SKM-1 (cell line): ENCODE measurements around the gene RAD51B.

Experiments
- DNase-seq: peaks from one replicate; lab custom pipeline; 2025; ENCODE audit not compliant: unreplicated experiment; lab: John Stamatoyannopoulos, UW

RAD51B gene

DNA sequence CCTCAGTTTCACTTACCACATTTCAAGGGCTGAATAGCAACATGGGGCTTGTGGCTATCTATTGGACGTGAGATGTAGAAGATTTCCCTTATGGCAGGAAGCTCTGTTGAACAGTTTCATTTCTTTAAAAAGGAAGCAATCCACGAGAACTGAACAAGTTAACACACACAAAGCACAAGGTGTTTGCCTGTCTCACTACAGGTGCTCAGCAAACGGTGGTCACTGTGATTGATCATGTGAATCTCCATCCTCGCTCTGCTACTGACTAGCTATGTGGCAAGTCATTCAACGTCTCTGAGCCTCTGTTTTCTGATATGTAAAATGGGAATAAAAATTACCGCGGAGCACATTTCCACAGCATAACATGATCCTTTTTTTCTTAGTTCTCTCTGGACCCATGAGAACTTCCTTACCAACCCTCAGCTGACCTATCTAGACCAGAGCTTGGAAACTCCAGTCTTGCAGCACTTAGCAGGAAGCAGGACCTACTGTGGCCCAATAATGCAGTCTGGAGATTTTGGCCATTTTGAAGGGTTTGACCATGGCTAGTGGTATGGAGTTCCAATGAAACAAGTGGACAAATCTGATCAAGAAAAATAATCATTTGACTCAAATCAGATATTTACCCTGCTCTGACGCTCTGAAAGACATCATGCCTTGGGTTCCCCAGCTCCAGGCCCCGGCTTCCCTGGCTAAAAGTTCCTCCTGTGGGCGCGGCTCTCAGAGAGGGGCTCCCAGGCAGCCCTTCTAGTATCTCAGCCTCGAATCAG lies 694.4 kb downstream of the RAD51B start:
- DNase-seq: no peak

DNA sequence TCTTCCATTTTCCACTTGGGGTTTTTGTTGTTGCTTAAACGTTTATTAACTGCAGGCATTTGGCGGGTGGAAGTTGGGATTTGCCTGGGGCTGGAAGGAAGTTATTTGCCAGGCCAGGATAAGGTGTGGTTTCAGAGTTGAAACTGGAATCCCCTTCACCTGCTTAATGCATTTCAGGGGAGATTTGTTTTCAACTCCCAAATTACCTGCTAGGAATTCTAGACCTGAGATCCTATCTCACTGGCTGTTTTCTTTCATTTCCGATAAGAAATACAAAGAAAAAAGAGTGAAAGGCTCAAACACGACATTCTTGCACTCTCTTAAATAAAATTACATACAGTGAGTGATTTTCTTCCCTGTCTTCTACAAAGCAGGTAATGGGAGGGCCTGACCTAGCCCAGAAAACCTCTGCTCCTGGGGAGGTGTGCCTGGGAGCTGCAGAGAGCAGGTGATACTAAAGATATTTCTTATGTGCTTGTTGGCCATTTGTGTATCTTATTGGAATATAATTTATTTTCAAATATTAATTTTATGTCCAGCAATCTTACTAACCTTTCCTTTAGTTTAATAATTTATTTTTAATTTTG lies 695.1 kb downstream of the RAD51B start:
- DNase-seq: no peak

DNA sequence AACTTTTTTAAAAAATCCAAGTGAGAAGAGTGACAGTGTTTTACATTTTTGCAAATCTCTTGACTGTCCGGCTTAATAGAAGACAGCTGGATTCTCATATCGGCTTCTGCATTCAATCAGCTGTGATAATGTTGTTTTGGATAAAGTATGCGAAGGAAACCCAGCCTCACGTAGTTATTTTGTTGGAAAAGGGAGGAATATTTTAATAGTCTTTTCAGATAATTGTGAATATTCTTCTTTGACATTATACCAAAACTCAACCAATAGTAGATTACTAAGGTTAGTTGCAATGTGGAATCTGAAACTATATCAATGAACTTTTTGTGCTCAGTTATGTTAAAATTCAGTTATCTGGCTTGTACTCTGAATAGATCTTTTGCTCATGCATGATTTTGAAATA lies 696.8 kb downstream of the RAD51B start:
- DNase-seq: no peak

DNA sequence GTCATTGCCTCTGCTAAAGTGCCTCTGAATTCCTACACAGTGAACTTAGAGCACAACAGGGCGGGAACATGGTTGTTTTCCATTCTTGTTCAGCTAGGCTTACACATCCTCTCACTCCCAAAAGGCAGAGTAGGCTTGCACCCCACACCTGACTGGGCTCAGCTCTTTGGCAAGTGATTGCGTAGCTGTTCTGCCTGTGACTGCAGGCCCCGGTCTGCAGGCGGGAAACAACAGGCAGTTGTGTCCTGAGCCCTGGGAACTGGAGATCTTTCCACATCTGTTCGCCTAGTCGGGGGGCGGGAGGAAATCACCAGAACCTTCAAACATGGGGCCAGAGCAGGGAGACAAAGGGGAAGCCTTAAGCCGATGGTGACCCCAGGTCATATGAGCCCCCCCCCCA lies 698.6 kb downstream of the RAD51B start:
- DNase-seq: no peak

DNA sequence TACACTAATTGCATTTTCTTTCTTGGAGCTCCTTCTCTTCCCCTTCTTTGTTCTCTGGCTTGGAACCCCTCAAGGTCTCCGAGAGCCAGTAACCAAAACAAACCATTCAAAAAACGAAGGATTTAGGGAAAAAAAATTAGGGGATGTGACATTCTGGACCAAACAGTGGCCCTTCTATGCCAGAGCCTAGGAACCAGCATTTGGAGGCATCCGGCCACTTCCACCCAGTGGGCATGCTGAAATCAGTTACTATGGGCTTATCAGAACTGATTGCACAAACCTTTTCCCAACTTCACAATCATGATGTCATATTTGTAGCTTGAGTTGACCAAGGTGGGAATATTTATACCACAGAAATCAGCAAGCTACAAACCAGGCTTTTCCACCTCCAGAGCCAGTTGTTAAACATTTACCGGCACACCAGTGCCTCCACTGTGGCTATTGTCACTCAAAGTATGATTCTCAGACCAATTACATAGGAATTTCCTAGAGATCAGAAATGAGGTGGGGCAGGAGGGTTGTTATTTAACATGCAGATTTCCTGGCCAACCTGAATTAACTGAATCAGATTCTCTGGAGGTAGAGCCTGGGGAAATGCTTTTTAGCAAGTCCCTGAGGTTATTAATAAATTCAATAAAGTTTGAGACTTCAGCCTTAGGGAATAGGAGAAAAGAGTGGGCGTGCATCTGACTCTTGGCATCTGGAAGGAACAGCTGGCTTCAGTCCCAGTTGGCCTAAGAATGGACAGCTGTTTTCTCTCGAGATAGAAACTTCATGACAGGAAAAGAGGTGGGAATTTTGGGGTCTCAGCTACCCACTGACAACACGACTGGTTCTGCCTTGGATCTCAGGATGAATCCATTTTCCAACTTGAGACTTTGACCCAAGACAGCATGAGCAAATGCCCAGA lies 699.4 kb downstream of the RAD51B start:
- DNase-seq: no peak

DNA sequence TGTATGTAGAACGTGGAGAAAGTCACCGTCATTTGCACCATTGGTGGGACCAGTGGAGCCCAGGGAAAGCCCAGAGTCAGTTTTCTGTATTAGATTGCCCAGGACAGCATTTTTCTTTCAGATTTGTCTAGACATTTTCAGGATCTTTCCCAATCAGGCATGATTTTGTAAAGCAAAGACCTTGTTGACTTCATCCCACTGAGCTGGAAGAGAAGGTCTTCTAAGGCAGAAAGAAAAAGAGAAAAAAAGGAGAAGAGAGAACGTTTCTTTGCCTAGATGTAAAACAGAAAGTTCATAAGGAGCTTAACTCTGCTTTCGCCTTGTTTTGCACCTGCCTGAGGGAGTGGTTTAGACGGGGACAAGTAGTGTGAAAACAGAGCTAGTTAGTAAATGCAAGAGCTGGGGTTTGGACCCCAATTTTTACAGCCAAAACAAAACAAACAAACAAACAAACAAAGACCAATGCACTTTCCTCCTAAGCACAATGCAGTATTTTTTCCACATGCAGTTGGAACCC lies 700.1 kb downstream of the RAD51B start:
- DNase-seq: no peak

DNA sequence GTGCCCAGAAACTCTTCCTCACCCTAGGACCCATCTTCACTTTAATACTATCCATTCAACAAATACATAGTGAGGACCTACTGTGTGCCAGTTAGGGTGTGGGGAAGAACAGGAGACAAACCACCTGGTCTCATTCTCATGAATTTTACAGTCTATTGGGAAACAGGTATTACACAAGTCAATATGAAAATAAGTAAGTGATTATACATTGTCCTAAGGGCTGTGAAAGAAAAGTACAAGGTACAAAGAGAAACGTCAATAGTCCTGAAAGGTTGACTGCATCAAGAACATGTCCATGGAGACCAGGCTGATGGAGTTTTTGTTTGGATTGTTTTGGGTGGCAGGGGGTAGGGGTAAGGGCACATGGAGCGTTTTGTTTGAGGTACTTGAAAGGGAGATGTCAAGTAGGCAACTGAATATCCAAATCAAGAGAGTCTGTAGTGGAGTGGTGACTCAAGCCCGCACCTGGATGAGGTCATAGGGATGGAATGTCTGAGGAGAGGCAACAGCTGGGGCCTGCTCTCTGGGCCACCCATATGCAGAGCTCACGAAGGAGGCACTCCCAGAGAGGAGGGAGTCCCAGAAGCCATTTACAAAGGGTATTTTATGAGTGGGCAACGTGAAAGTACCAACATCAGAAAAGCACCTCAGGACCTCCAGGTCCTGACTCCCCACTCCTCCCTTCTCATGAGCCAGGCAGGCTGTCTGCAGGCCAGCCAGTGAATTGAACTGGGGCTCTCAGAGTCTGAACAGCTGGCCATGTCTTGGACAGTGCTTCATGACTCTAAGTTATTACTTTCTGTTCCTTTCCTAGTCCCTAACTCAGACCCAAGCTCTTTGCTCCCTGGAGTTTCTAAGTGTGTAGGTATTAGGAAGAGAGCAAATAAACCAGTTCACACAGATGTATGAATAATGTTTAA lies 701.3 kb downstream of the RAD51B start:
- DNase-seq: no peak

DNA sequence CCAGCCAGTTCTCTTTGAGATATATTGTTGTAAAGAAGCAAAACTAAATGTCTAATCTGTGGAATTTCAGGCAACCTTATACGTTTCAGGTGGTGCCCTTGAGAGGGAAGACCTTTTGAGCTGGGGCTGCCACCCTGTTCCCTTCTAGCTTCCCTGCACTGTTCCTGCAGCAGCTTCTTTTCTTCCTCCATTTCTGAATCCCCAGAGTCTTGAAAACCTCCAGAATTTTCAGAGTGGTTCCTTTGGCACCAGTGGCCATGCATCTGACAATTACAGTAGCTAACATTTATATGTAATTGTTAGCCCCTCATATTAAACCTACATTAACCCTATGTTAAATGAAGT lies 702.0 kb downstream of the RAD51B start:
- DNase-seq: no peak

DNA sequence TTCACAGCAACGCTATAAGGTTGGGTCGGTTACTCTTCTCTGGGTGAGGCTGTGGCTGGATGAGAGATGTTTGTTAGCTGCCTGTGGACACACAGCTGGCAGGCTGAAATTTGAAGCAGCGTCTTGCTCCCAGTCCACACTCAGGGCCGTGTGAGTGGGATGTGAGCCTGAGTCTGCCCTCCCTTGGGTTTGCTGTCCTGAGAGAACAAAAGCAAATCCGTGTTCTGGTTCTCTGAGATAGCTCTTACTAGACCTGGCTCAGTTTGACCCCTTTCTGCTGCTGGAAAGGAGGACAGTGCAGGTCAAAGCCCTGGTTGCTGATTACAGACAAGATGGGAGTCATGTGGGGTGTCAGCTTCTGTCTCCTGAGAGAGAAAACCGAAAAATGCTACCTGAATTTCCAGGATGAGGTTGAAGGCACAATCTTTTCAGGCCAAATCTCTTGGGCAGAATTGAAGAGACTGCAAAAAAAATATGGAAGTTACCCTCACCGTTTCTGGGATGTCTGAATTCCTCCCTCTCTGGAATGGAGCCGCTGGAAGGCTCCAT lies 702.5 kb downstream of the RAD51B start:
- DNase-seq: no peak

DNA sequence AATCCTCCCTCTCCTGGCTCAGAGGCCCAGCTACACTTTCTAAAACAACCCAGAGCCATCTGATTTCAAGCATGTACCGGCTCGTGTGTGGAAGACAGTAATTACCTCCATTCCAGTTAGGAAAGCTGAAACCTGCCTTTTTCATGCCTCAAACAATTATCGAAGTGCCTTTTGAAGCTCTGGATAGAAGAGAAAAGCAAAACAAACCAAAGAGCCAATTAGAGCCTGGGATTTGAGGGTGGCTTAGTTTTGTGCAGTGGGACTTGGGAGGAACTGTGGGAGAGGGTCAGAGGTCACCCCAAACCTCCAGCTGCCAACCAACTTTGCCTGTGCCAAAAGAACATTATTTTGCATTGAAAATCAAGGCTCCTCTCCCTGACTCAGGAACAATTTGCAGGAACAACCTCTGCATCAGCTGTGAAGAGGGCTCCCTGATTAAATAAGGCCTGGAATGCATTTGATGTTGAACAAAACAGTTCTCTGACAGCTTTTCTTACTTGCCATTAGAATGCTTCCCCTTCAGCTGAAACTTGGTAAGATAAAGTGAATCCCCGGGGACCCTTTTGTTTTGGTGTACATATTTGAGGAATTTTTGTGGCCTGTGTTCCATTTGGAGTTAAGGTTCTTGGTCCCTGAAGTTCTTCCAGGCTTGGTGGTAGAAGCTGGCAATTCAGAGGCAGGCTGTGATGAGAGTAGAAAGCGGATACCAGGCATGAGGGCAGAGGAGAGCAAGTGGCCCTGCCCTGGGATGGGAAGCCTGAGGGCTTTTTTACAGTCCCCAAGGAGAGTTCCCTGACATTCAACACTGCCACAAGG lies 703.1 kb downstream of the RAD51B start:
- DNase-seq: no peak

DNA sequence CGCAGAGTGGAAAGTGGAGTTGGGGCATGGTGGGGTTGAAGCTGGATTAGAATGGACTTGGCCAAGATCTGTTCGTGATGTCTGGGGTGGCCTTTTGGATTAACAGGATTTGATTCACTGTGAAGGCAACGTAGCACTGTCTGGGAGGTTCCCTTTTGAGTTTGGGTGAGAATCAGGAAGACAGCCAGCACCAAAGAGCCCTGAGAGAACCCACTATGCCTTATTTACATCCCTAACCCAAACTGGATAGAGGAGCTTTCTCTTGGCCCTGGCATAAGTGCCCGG lies 703.7 kb downstream of the RAD51B start:
- no peak for DNase-seq

DNA sequence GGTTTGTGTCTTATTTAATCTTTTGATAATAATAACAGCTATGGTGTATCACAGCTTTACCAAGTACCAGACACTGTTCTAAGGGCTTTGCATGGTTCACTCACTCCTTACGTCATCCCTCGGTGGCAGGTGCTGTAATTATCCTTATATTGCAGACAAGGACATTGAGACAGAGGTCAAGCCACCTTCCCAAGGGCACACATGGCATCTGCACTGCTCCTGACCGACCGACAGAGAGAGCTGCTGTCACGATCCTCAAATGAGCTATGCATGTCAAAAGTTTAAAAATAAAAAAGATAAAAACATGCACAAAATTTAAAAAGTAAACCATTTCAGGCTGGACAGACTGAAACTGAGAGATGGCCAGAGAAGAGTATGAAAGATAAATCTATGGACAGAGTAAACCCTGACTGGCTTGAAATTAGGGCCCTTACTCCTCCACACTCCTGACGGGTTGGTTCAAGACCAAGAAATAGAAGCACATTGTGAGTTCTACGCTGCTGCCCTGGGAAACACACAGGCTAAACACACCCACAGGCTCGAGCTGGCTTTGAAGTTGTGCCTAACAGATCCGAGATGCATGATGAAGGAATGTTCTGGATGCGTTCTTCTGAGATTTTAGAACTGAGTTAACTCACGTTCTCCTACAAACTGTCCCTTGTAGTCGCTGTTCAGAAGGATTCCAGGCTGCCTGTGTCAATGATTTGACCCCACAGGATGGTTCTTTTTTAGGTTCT lies 704.6 kb downstream of the RAD51B start:
- no peak for DNase-seq

DNA sequence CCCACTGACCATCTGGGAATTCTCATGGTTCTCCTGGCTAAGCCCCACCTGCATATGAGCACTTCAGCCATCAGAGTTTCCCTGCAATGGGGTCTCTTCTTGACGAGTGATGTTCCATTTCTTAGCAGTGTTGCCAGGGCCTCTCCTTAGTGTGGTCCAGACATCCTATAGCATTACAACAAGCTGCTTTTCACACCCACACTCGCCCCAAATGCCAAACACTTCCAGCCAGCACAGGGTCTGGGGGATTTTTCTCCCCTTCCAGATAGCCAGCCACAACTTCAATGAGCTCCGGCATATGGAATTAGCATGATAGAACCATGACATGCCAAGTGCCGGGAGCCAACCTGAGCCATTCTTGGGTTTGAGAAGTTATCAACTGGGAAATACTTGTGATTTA lies 705.9 kb downstream of the RAD51B start:
- DNase-seq: no peak

DNA sequence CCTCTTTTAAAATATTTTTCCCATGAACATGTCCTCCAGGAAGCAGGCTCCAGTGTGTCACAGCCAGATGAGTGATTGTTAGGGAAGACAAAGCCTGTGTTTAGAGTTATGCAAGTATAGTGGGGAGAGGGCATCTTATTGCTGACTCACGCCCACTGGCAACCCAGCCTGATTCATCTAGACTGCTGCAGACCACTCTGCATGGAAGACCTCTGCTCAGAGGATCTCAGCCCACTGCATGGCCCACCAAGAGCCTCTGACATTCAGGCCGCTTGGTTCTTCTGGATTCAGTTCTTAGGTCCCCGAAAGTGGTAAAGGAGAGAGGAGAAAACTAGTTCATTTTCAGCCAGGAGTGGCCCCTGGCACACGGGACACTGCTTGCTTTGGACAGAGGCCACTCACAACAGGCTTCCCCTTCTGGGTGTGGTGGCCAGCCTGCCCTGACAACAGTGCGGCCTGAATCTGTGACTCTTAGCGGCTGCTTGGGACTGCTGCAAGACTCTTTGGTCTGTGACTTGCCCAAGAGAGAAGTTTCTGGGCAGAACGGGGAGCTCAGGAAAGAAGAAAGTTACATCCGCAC lies 707.0 kb downstream of the RAD51B start:
- no peak for DNase-seq

DNA sequence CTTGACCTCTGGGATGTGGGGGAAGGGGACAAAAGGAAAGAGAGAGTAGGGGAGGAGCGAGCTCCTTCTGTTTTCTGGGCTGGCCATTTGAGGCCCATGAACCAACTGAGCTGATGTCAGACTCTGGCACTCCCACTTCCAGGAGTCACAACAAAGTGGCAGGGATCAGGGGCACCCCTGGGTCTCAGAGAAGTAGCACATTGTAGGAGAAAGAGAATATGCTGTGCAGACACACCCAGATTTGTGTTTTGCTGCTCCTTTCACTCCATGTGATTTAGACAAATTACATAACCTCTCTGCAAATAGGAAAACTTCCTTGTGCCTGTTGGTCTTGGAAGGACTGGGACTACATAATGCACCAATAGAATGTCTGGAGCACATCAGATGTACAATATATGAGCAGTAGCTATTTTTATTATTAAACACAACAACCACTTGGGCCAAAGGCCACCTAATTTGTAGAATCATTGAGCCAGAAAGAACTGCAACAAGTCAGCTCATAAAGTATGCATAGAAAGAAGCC lies 707.8 kb downstream of the RAD51B start:
- no peak for DNase-seq

DNA sequence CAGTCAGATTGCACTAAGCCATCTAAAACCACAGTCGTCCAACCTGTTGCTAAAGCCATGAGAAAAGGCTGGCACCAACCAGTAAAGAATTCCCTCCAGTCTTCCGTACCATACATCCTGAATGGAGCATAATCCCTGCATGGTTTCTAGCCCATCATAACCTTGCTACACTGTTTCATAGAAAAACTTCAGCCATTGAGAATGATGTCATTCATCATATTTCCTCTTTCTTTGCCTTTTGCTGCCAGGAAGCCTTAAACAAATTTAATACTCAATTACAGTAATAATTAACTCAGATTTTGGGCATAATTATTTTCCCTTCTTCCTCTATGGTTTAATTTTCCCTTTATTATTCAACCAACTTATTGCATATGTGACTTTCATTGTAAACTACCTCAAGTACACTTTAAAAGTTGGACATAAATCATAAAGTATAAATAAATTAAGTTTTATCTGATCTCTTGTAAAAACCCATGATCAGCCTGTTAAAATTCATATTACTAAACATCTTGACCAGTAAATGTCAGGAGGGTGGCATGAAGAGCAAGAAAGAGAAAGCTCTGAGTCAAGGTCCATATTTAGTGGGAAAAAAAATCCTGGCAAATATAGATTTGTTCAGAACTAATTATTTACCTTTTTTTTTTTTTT lies 708.6 kb downstream of the RAD51B start:
- no peak for DNase-seq

DNA sequence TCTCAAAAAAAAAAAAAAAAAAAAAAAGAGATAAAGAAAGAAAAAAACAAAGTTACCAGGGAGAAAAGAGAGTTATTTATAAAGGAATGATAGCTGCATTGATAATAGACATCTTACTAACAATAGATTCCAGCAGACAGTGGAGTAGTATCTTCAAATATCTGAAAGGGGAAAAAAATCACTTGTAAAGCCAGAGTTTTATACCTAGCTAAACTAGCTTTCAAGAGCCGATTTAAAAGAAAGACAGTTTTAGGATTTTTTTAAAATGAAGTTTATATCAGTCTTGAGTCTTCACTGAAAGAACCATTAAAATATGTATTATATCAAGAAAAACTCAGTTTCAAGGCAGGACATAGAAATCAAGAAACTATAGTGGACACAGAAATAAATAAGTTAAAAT lies 710.9 kb downstream of the RAD51B start:
- no peak for DNase-seq

DNA sequence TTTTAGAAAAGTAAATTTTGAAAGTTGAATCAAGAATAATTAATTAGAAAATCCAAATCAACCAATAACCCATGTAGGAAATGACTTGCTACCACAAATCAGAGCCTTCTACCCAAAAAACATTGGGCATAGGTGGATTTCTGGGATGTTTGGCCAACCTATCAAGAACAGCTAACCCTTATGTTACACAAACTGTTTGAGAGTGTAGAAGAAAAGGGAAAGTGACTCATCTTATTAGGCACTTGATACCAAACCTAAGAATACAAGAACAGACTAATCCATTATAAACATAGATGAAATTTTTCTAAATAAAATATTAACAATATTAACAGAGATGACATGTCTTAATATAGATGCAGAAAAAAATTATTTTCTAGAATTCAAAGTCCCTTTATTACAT lies 712.9 kb downstream of the RAD51B start:
- DNase-seq: no peak
